ENCODE results near the gene CACNA1A.

CACNA1A gene

GRCh38 chr19:13215572-13216380 lies 290.5 kb downstream of the CACNA1A start:
- no peaks in the 10 kb centered on the region for H3K36me3 ChIP-seq (ENCODE audit: control insufficient read depth in 1 of 2, insufficient read depth in 2 of 2, low read length in 2 of 2)
- no peak for DNase-seq
- no peak overlapping the region for H2AK5ac ChIP-seq (ENCODE audit: low read length)
- no peak overlapping the region for H3K4me2 ChIP-seq (ENCODE audit: low read length)
- H3K14ac ChIP-seq (ENCODE audit: low read length): no peak overlapping the region
- H4K91ac ChIP-seq (ENCODE audit: low read depth, low read length): no peak overlapping the region
- peaks cover 2% of the 10 kb centered on the region for H3K9me3 ChIP-seq (ENCODE audit: insufficient read depth, low read depth, low read length)
- no peak overlapping the region for H2AFZ ChIP-seq (ENCODE audit: insufficient read depth, low read length, poor library complexity)
- no peak overlapping the region for H3K23ac ChIP-seq (ENCODE audit: low read length)
- no peak overlapping the region for H3K9ac ChIP-seq (ENCODE audit: low read length)
- H3K18ac ChIP-seq (ENCODE audit: low read length): no peak overlapping the region
- no peak overlapping the region for H3K27ac ChIP-seq (ENCODE audit: low read depth, low read length)
- H3K79me1 ChIP-seq (ENCODE audit: low read length): no peaks in the 10 kb centered on the region
- no peak overlapping the region for H2BK12ac ChIP-seq (ENCODE audit: low read length)
- no peak overlapping the region for H4K8ac ChIP-seq (ENCODE audit: low read depth, low read length)
- H3K27me3 ChIP-seq (ENCODE audit: insufficient read depth, low read length): no peaks in the 10 kb centered on the region
- no peak overlapping the region for H2BK5ac ChIP-seq (ENCODE audit: low read depth, low read length, poor library complexity)
- no peak overlapping the region for H2BK120ac ChIP-seq (ENCODE audit: insufficient read depth, low read length, poor library complexity)
- H3K4me3 ChIP-seq (ENCODE audit: low read depth, low read length): no peak overlapping the region
- no peak overlapping the region for H4K12ac ChIP-seq (ENCODE audit: low read depth, low read length)
- H3K4ac ChIP-seq (ENCODE audit: low read depth, low read length): no peak overlapping the region
- H3K79me2 ChIP-seq (ENCODE audit: control insufficient read depth, insufficient read depth, low read length, poor library complexity): no peaks in the 10 kb centered on the region
- no peaks in the 10 kb centered on the region for H3K4me1 ChIP-seq (ENCODE audit: control insufficient read depth in 1 of 2, insufficient read depth in 2 of 2, low read length in 2 of 2)
- no CpG with 5 or more reads among the region's 19 CpGs for WGBS (ENCODE audit: extremely low coverage, insufficient coverage, insufficient read length)

DNA sequence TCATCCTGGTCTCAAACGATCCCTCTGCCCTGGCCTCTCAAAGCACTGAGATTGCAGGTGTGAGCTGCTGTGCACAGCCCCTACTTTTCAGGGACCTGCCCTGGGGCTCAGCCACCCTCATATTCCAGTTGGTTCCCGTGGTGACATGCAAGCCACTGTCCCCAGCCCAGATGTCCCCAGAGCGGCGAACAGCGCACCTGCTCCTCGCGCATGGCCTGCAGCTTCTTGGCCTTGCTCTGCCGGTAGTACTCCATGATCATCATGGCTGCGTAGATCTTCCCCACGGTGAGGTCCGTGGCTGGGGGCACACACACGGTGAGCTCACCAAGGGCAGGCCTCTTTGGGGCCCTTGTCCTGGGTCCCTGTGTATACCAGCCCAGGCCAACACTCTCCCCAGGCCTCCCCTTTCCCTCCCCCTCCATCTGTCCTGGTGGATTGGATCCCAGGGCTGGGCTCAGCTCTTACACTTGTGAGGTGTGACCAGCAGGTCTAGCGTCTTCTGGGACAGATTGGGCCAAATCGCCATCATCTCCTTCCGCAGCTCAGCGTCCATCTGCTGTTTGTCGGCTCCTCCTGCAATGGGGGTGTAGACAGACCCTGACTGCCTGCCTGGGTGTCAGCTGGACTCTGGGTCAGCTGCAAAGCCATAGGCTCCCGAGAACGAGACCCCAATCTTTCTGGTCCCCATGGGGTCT lies 292.1 kb downstream of the CACNA1A start:
- Histone ChIP-seq H3K4me3 (ENCODE audit: low read depth, low read length) (no peak overlapping the region), H2BK120ac (ENCODE audit: insufficient read depth, low read length, poor library complexity) (no peak overlapping the region), H3K18ac (ENCODE audit: low read length) (no peak overlapping the region), H3K9me3 (ENCODE audit: insufficient read depth, low read depth, low read length) (peaks cover 4% of the 10 kb centered on the region), H3K27me3 (ENCODE audit: insufficient read depth, low read length) (no peaks in the 10 kb centered on the region), H3K36me3 (ENCODE audit: control insufficient read depth in 1 of 2, insufficient read depth in 2 of 2, low read length in 2 of 2) (no peaks in the 10 kb centered on the region), H3K27ac (ENCODE audit: low read depth, low read length) (no peak overlapping the region), H3K79me1 (ENCODE audit: low read length) (no peaks in the 10 kb centered on the region), H3K9ac (ENCODE audit: low read length) (no peak overlapping the region), H4K91ac (ENCODE audit: low read depth, low read length) (no peak overlapping the region), H2AFZ (ENCODE audit: insufficient read depth, low read length, poor library complexity) (no peak overlapping the region), H3K4me2 (ENCODE audit: low read length) (no peak overlapping the region), H2BK12ac (ENCODE audit: low read length) (no peak overlapping the region), H4K12ac (ENCODE audit: low read depth, low read length) (no peak overlapping the region), H3K79me2 (ENCODE audit: control insufficient read depth, insufficient read depth, low read length, poor library complexity) (no peaks in the 10 kb centered on the region), H2AK5ac (ENCODE audit: low read length) (no peak overlapping the region), H3K14ac (ENCODE audit: low read length) (no peak overlapping the region), H3K4ac (ENCODE audit: low read depth, low read length) (no peak overlapping the region), H4K8ac (ENCODE audit: low read depth, low read length) (no peak overlapping the region), H3K4me1 (ENCODE audit: control insufficient read depth in 1 of 2, insufficient read depth in 2 of 2, low read length in 2 of 2) (no peaks in the 10 kb centered on the region), H3K23ac (ENCODE audit: low read length) (no peak overlapping the region), H2BK5ac (ENCODE audit: low read depth, low read length, poor library complexity) (no peak overlapping the region)
- no peak for DNase-seq
- no CpG with 5 or more reads among the region's 19 CpGs for WGBS (ENCODE audit: extremely low coverage, insufficient coverage, insufficient read length)

DNA sequence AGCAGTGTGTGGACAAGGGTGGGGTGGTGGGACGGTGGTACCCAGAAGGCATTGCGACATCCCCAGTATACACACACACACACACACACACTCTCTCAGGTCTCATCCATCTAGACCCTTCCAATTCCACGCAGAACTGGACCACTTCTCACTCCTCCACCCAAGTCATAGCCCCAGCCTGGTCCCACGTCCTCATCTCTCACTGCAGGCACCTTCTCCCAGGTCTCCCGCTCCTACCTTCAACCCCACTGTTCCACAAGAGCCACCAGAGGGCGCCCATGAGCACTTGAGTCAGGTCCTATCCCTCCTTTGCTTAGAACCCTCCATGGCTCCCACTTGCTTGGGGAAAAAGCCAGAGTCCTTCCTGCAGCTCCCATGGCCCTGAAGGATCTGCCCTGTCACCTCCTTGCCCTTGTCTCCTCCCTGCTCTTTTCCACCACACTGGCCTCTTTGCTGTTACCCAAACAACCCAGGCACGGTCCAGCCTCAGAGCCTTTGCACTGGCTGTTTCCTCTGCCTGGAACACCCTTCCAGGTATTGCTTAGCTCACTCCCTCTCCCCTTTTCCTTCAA lies 293.4 kb downstream of the CACNA1A start:
- peak; percentile 79 to 95 for DNase-seq
- H3K79me1 ChIP-seq (ENCODE audit: low read length): no peaks in the 10 kb centered on the region
- H2BK12ac ChIP-seq (ENCODE audit: low read length): no peak overlapping the region
- no peak overlapping the region for H2AK5ac ChIP-seq (ENCODE audit: low read length)
- H3K27ac ChIP-seq (ENCODE audit: low read depth, low read length): no peak overlapping the region
- H3K4ac ChIP-seq (ENCODE audit: low read depth, low read length): no peak overlapping the region
- H4K91ac ChIP-seq (ENCODE audit: low read depth, low read length): no peak overlapping the region
- H3K27me3 ChIP-seq (ENCODE audit: insufficient read depth, low read length): no peaks in the 10 kb centered on the region
- H3K18ac ChIP-seq (ENCODE audit: low read length): no peak overlapping the region
- no peak overlapping the region for H3K4me3 ChIP-seq (ENCODE audit: low read depth, low read length)
- no peak overlapping the region for H2BK120ac ChIP-seq (ENCODE audit: insufficient read depth, low read length, poor library complexity)
- H3K79me2 ChIP-seq (ENCODE audit: control insufficient read depth, insufficient read depth, low read length, poor library complexity): no peaks in the 10 kb centered on the region
- H3K9me3 ChIP-seq (ENCODE audit: insufficient read depth, low read depth, low read length): peaks cover 4% of the 10 kb centered on the region
- no peak overlapping the region for H3K23ac ChIP-seq (ENCODE audit: low read length)
- H3K14ac ChIP-seq (ENCODE audit: low read length): no peak overlapping the region
- H2AFZ ChIP-seq (ENCODE audit: insufficient read depth, low read length, poor library complexity): no peak overlapping the region
- no peak overlapping the region for H4K8ac ChIP-seq (ENCODE audit: low read depth, low read length)
- H3K4me1 ChIP-seq (ENCODE audit: control insufficient read depth in 1 of 2, insufficient read depth in 2 of 2, low read length in 2 of 2): no peaks in the 10 kb centered on the region
- no CpG with 5 or more reads among the region's 7 CpGs for WGBS (ENCODE audit: extremely low coverage, insufficient coverage, insufficient read length)
- H3K9ac ChIP-seq (ENCODE audit: low read length): no peak overlapping the region
- no peaks in the 10 kb centered on the region for H3K36me3 ChIP-seq (ENCODE audit: control insufficient read depth in 1 of 2, insufficient read depth in 2 of 2, low read length in 2 of 2)
- no peak overlapping the region for H3K4me2 ChIP-seq (ENCODE audit: low read length)
- no peak overlapping the region for H4K12ac ChIP-seq (ENCODE audit: low read depth, low read length)
- H2BK5ac ChIP-seq (ENCODE audit: low read depth, low read length, poor library complexity): no peak overlapping the region

DNA sequence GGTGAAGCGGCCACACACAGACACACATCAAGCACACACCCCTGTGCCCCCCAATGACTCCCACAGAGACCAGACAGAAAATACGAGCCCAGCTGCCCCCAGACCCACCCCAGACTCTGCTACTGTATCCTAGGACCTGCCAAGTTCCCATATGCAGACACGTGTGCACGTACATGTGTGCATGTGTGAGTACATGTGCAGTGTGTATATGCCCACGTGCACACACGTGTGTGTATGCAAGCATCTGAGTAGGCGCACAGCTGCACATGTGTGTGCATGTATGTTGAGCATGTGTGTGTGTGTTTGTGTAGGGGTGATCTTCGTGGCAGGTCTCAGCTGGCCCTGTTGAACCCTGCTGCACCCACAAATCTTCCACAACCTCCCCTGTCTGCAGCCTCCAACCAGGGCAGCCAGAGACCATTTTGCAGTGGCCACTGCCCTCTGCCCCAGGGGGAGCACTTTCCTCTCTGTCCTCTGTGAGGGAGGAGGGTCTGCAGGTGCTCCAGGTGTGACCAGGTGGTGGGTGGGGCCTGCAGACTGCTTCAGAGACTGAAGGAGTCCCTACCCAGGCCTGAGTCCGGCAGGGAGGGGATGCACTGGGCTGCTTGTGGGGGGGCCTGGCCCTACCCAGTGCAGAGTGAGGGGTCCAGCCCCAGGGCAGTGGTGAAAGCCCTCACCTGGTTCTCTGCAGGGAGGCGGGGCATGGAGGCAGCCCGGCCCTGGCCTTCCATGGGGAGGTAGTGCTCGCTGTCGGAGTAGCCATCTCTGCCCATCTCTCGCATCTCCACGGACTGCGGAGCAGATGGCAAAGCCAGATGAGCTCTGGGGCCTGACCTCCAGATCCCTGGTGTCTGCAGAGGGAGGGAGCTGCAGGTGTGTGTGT lies 294.6 kb downstream of the CACNA1A start:
- no peak overlapping the region for H2BK12ac ChIP-seq (ENCODE audit: low read length)
- H3K79me1 ChIP-seq (ENCODE audit: low read length): no peaks in the 10 kb centered on the region
- no peak overlapping the region for H2BK120ac ChIP-seq (ENCODE audit: insufficient read depth, low read length, poor library complexity)
- no peak overlapping the region for H2BK5ac ChIP-seq (ENCODE audit: low read depth, low read length, poor library complexity)
- peaks cover 4% of the 10 kb centered on the region for H3K9me3 ChIP-seq (ENCODE audit: insufficient read depth, low read depth, low read length)
- H4K12ac ChIP-seq (ENCODE audit: low read depth, low read length): no peak overlapping the region
- H3K18ac ChIP-seq (ENCODE audit: low read length): no peak overlapping the region
- H3K4me2 ChIP-seq (ENCODE audit: low read length): no peak overlapping the region
- no peak for DNase-seq
- no peak overlapping the region for H3K23ac ChIP-seq (ENCODE audit: low read length)
- no peak overlapping the region for H3K27ac ChIP-seq (ENCODE audit: low read depth, low read length)
- WGBS (ENCODE audit: extremely low coverage, insufficient coverage, insufficient read length): no CpG with 5 or more reads among the region's 16 CpGs
- H3K14ac ChIP-seq (ENCODE audit: low read length): no peak overlapping the region
- no peaks in the 10 kb centered on the region for H3K4me1 ChIP-seq (ENCODE audit: control insufficient read depth in 1 of 2, insufficient read depth in 2 of 2, low read length in 2 of 2)
- no peaks in the 10 kb centered on the region for H3K36me3 ChIP-seq (ENCODE audit: control insufficient read depth in 1 of 2, insufficient read depth in 2 of 2, low read length in 2 of 2)
- no peak overlapping the region for H2AK5ac ChIP-seq (ENCODE audit: low read length)
- H4K8ac ChIP-seq (ENCODE audit: low read depth, low read length): no peak overlapping the region
- H3K27me3 ChIP-seq (ENCODE audit: insufficient read depth, low read length): no peaks in the 10 kb centered on the region
- no peak overlapping the region for H3K4me3 ChIP-seq (ENCODE audit: low read depth, low read length)
- no peak overlapping the region for H2AFZ ChIP-seq (ENCODE audit: insufficient read depth, low read length, poor library complexity)
- no peak overlapping the region for H4K91ac ChIP-seq (ENCODE audit: low read depth, low read length)
- no peaks in the 10 kb centered on the region for H3K79me2 ChIP-seq (ENCODE audit: control insufficient read depth, insufficient read depth, low read length, poor library complexity)
- H3K9ac ChIP-seq (ENCODE audit: low read length): no peak overlapping the region
- H3K4ac ChIP-seq (ENCODE audit: low read depth, low read length): no peak overlapping the region

All from trophoblast cell (in vitro differentiated cells and primary cell).